Measurements from ENCODE around the gene GSAP.

Gene GSAP

GRCh38 chr7:77360969-77361368, 55.2 kb downstream of the GSAP start:
- no peaks in the 10 kb centered on the region for H3K36me3 ChIP-seq (ENCODE audit: control insufficient read depth, insufficient read depth, low read length)
- H3K27ac ChIP-seq (ENCODE audit: low read depth, low read length, severe bottlenecking) = no peak overlapping the region
- no peaks in the 10 kb centered on the region for H3K9me3 ChIP-seq (ENCODE audit: control insufficient read depth, low read length)
- no peaks in the 10 kb centered on the region for H3K4me1 ChIP-seq (ENCODE audit: control insufficient read depth, insufficient read depth, low read length, poor library complexity, severe bottlenecking)
- no peak overlapping the region for H3K4me3 ChIP-seq (ENCODE audit: extremely low read depth, insufficient read depth, low read length, poor library complexity, severe bottlenecking)
- WGBS, 2 experiments (ENCODE audit: insufficient coverage in 2 of 2) = 100% methylated on average over 2 of the region's 3 CpGs; no CpG with 5 or more reads in 1 of the 2 experiments

- H3K4me1 ChIP-seq (ENCODE audit: control insufficient read depth, insufficient read depth, low read length, poor library complexity, severe bottlenecking) = no peaks in the 10 kb centered on the region
- H3K4me3 ChIP-seq (ENCODE audit: extremely low read depth, insufficient read depth, low read length, poor library complexity, severe bottlenecking) = no peak overlapping the region
- no peak overlapping the region for H3K27ac ChIP-seq (ENCODE audit: low read depth, low read length, severe bottlenecking)
- H3K9me3 ChIP-seq (ENCODE audit: control insufficient read depth, low read length) = no peaks in the 10 kb centered on the region
- no peaks in the 10 kb centered on the region for H3K36me3 ChIP-seq (ENCODE audit: control insufficient read depth, insufficient read depth, low read length)
- WGBS, 2 experiments (ENCODE audit: insufficient coverage in 2 of 2) = 83 to 100% methylated on average over 1 of the region's 1 CpG
Observed at GRCh38 chr7:77360104-77360503, 56.0 kb downstream of the GSAP start.

DNA sequence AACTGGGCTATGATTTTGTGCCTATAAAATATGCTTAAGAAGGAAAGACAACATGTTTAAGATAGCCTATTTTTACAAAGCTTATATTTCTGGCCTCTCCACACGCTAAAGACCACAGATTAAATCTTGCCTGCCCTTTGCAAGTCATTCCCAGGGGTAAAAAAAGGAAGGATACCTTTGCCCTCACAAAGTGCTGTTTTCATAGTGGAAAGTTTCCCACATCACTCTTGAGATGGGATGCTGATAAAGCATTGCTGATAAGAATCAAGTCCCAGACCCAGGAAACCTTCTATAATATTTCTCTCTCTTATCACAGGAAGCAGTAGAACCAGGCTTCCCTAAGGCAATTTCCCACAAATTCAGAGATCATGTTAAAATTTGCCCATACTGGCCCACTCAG, 56.5 kb downstream of the GSAP start:
- WGBS, 2 experiments (ENCODE audit: insufficient coverage in 2 of 2) = no CpG with 5 or more reads among the region's 1 CpG
- Histone ChIP-seq H3K4me1 (ENCODE audit: control insufficient read depth, insufficient read depth, low read length, poor library complexity, severe bottlenecking) (no peaks in the 10 kb centered on the region), H3K9me3 (ENCODE audit: control insufficient read depth, low read length) (no peaks in the 10 kb centered on the region), H3K4me3 (ENCODE audit: extremely low read depth, insufficient read depth, low read length, poor library complexity, severe bottlenecking) (no peak overlapping the region), H3K36me3 (ENCODE audit: control insufficient read depth, insufficient read depth, low read length) (no peaks in the 10 kb centered on the region), H3K27ac (ENCODE audit: low read depth, low read length, severe bottlenecking) (no peak overlapping the region)

DNA sequence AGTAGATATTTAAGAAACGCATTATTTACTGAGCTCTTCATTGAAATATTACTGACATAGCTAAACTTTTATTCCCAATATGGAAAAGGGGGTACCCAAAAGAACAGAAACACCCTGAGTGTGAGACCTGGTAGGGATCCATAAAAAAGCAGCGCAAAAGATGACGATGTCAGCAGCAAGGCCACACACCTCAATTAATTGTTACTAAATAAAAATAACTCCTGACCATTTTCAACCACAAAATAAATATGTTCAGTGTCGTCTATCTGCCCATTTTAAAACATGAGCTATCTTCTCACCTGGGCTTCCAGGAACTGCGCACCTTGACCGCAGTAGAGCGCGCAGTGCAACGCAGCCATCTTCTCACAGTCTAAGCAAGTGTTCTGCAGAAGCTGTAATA, 61.2 kb downstream of the GSAP start:
- no peaks in the 10 kb centered on the region for H3K9me3 ChIP-seq (ENCODE audit: control insufficient read depth, low read length)
- no peaks in the 10 kb centered on the region for H3K36me3 ChIP-seq (ENCODE audit: control insufficient read depth, insufficient read depth, low read length)
- no peak overlapping the region for H3K4me3 ChIP-seq (ENCODE audit: extremely low read depth, insufficient read depth, low read length, poor library complexity, severe bottlenecking)
- 91 to 96% methylated on average over 8 of the region's 9 CpGs for WGBS, 2 experiments (ENCODE audit: insufficient coverage in 2 of 2)
- H3K4me1 ChIP-seq (ENCODE audit: control insufficient read depth, insufficient read depth, low read length, poor library complexity, severe bottlenecking) = peaks cover 4% of the 10 kb centered on the region
- no peak overlapping the region for H3K27ac ChIP-seq (ENCODE audit: low read depth, low read length, severe bottlenecking)

DNA sequence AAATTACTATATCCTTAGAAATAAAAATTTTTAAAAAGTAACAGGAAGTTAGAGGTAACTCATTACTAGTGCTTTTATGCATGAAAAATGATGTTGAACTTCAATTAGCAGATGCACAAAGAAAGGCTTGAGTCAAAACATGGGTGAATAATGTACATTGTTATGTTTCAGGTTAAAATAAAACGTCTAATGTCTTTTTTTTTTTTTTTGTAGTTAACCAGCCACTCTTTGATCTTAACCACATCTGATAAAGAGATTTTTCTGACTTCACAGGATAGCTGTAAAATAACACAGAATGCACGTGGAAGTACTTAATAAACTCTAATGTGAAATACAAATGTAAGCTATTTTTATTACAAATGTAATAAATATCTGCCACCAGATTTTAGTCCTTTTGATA, 61.7 kb downstream of the GSAP start:
- Histone ChIP-seq H3K27ac (ENCODE audit: low read depth, low read length, severe bottlenecking) (no peak overlapping the region), H3K4me3 (ENCODE audit: extremely low read depth, insufficient read depth, low read length, poor library complexity, severe bottlenecking) (no peak overlapping the region), H3K36me3 (ENCODE audit: control insufficient read depth, insufficient read depth, low read length) (no peaks in the 10 kb centered on the region), H3K4me1 (ENCODE audit: control insufficient read depth, insufficient read depth, low read length, poor library complexity, severe bottlenecking) (peaks cover 4% of the 10 kb centered on the region), H3K9me3 (ENCODE audit: control insufficient read depth, low read length) (no peaks in the 10 kb centered on the region)
- no CpG with 5 or more reads among the region's 2 CpGs for WGBS, 2 experiments (ENCODE audit: insufficient coverage in 2 of 2)

GRCh38 chr7:77353911-77354310, 62.2 kb downstream of the GSAP start:
- Histone ChIP-seq H3K4me3 (ENCODE audit: extremely low read depth, insufficient read depth, low read length, poor library complexity, severe bottlenecking) (no peak overlapping the region), H3K27ac (ENCODE audit: low read depth, low read length, severe bottlenecking) (no peak overlapping the region), H3K36me3 (ENCODE audit: control insufficient read depth, insufficient read depth, low read length) (no peaks in the 10 kb centered on the region), H3K4me1 (ENCODE audit: control insufficient read depth, insufficient read depth, low read length, poor library complexity, severe bottlenecking) (peaks cover 7% of the 10 kb centered on the region), H3K9me3 (ENCODE audit: control insufficient read depth, low read length) (no peaks in the 10 kb centered on the region)
- 75 to 87% methylated on average over 3 of the region's 6 CpGs for WGBS, 2 experiments (ENCODE audit: insufficient coverage in 2 of 2)

DNA sequence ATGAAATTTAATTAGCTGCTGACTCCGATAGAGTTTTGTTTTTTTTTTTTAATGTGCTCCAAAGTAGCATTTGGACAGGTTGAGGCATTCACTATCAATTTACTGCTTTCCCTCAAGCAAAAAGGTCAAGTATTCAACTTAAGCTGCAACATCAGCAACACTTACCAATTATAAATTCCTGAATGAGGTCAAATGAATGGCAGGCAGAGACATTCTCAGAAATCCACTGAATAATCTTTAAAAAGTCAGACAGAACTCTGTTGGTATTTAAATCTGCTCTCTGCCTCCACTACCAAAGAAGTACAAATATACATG, 62.8 kb downstream of the GSAP start:
- Histone ChIP-seq H3K27ac (ENCODE audit: low read depth, low read length, severe bottlenecking) (no peak overlapping the region), H3K4me3 (ENCODE audit: extremely low read depth, insufficient read depth, low read length, poor library complexity, severe bottlenecking) (no peak overlapping the region), H3K4me1 (ENCODE audit: control insufficient read depth, insufficient read depth, low read length, poor library complexity, severe bottlenecking) (peaks cover 12% of the 10 kb centered on the region), H3K9me3 (ENCODE audit: control insufficient read depth, low read length) (no peaks in the 10 kb centered on the region), H3K36me3 (ENCODE audit: control insufficient read depth, insufficient read depth, low read length) (no peaks in the 10 kb centered on the region)
- no CpG with 5 or more reads among the region's 1 CpG for WGBS, 2 experiments (ENCODE audit: insufficient coverage in 2 of 2)

- WGBS, 2 experiments (ENCODE audit: insufficient coverage in 2 of 2) = 64 to 71% methylated on average over 1 to 2 of the region's 4 CpGs
- no peaks in the 10 kb centered on the region for H3K9me3 ChIP-seq (ENCODE audit: control insufficient read depth, low read length)
- H3K27ac ChIP-seq (ENCODE audit: low read depth, low read length, severe bottlenecking) = no peak overlapping the region
- peaks cover 12% of the 10 kb centered on the region for H3K4me1 ChIP-seq (ENCODE audit: control insufficient read depth, insufficient read depth, low read length, poor library complexity, severe bottlenecking)
- no peak overlapping the region for H3K4me3 ChIP-seq (ENCODE audit: extremely low read depth, insufficient read depth, low read length, poor library complexity, severe bottlenecking)
- H3K36me3 ChIP-seq (ENCODE audit: control insufficient read depth, insufficient read depth, low read length) = no peaks in the 10 kb centered on the region
Observed at GRCh38 chr7:77352665-77353406, 63.3 kb downstream of the GSAP start.

DNA sequence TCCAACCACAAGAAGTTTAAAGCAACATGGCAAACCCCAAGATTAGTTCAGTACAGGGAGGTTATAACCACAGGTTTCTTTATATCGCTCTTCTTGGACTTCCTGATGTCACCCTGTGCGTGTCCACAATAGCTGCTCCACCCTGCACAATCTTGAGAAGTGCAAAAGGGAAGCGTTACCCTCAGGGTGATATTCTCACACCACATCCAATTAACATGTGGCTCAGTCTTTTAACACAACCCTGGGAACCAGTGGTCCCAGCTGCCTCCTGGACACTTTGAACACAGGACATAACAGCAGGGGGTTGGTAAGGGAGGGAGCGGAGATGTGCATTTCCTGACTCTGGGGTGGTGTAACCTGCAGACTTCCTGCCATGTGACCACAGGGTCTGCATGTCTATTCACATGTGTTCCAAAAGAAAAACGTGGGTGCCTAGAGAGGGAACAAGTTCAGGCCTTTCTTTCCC, 64.6 kb downstream of the GSAP start:
- H3K4me3 ChIP-seq (ENCODE audit: extremely low read depth, insufficient read depth, low read length, poor library complexity, severe bottlenecking) = no peak overlapping the region
- 72 to 100% methylated on average over 2 to 4 of the region's 5 CpGs for WGBS, 2 experiments (ENCODE audit: insufficient coverage in 2 of 2)
- peaks cover 12% of the 10 kb centered on the region for H3K4me1 ChIP-seq (ENCODE audit: control insufficient read depth, insufficient read depth, low read length, poor library complexity, severe bottlenecking)
- no peak overlapping the region for H3K27ac ChIP-seq (ENCODE audit: low read depth, low read length, severe bottlenecking)
- no peaks in the 10 kb centered on the region for H3K9me3 ChIP-seq (ENCODE audit: control insufficient read depth, low read length)
- no peaks in the 10 kb centered on the region for H3K36me3 ChIP-seq (ENCODE audit: control insufficient read depth, insufficient read depth, low read length)

GRCh38 chr7:77349141-77349540, 67.0 kb downstream of the GSAP start:
- no peaks in the 10 kb centered on the region for H3K9me3 ChIP-seq (ENCODE audit: control insufficient read depth, low read length)
- H3K27ac ChIP-seq (ENCODE audit: low read depth, low read length, severe bottlenecking) = peak overlapping the region; percentile 51
- no peaks in the 10 kb centered on the region for H3K36me3 ChIP-seq (ENCODE audit: control insufficient read depth, insufficient read depth, low read length)
- H3K4me3 ChIP-seq (ENCODE audit: extremely low read depth, insufficient read depth, low read length, poor library complexity, severe bottlenecking) = no peak overlapping the region
- H3K4me1 ChIP-seq (ENCODE audit: control insufficient read depth, insufficient read depth, low read length, poor library complexity, severe bottlenecking) = peaks cover 12% of the 10 kb centered on the region

DNA sequence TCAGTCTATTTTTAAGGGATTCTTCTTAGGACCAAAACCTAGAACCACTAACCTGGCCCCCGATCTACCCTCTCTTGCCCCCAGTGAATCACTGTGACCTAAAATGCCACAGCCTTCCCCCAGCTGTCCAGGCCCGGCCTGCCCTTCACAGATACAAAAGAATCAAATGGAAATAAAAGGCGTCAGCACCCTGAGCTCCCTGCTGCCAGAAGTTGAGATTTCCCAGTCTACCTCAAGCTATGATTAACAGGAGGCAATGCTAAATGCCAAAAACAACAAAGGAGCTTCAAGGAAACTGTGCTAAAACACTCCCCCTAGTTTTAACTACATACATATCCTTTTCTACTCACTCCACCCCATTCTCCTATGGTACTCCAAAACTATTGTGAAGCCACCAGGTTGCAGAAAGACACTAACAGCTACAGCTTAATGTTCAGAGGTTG, 67.8 kb downstream of the GSAP start:
- Histone ChIP-seq H3K27ac (ENCODE audit: low read depth, low read length, severe bottlenecking) (peak overlapping the region; percentile 51), H3K4me3 (ENCODE audit: extremely low read depth, insufficient read depth, low read length, poor library complexity, severe bottlenecking) (no peak overlapping the region), H3K9me3 (ENCODE audit: control insufficient read depth, low read length) (no peaks in the 10 kb centered on the region), H3K4me1 (ENCODE audit: control insufficient read depth, insufficient read depth, low read length, poor library complexity, severe bottlenecking) (peaks cover 12% of the 10 kb centered on the region), H3K36me3 (ENCODE audit: control insufficient read depth, insufficient read depth, low read length) (no peaks in the 10 kb centered on the region)
- WGBS, 2 experiments (ENCODE audit: insufficient coverage in 2 of 2) = 46 to 47% methylated on average over 3 of the region's 3 CpGs

All from mesodermal cell (in vitro differentiated cells).